H9 (cell line): ENCODE measurements around the gene OTULIN. TPM values are rescaled to one million over a fixed set of nuclear protein-coding genes. Genes with fewer than 3 reads are reported as not detected.

ENCODE experiments used
- DNase-seq: peaks from one replicate; pipeline ENCODE4 v3.0.0-alpha.2; 2017
- H2AFZ ChIP-seq: one replicate; pipeline ENCODE4 v1.6.1; 2013; ENCODE audit warnings: mild to moderate bottlenecking, low read length, control low read depth, moderate library complexity
- H2AK5ac ChIP-seq: 2 replicates; pipeline ENCODE4 v1.6.1; 2013; ENCODE audit warnings: low read length, control low read depth, mixed read lengths; ENCODE audit not compliant: insufficient read length
- H2BK120ac ChIP-seq: one replicate; pipeline ENCODE4 v1.6.1; 2013; ENCODE audit warnings: low read depth, mild to moderate bottlenecking, low read length, control low read depth, inconsistent platforms; ENCODE audit not compliant: poor library complexity, severe bottlenecking
- H2BK12ac ChIP-seq: 2 replicates; pipeline ENCODE4 v1.6.1; 2013; ENCODE audit warnings: low read length, control low read depth, mixed read lengths, low read depth; ENCODE audit not compliant: insufficient read length
- H2BK15ac ChIP-seq: 2 replicates; pipeline ENCODE4 v1.6.1; 2013; ENCODE audit warnings: low read depth, low read length, control low read depth
- H2BK20ac ChIP-seq: one replicate; pipeline ENCODE4 v1.6.1; 2013; ENCODE audit warnings: low read depth, mild to moderate bottlenecking, low read length, control low read depth, inconsistent platforms; ENCODE audit not compliant: poor library complexity, severe bottlenecking
- H2BK5ac ChIP-seq: 2 replicates; pipeline ENCODE4 v1.6.1; 2013; ENCODE audit warnings: low read length, control low read depth, mixed read lengths; ENCODE audit not compliant: insufficient read length
- H3K14ac ChIP-seq: 2 replicates; pipeline ENCODE4 v1.6.1; 2013; ENCODE audit warnings: low read length, control low read depth; ENCODE audit not compliant: insufficient read depth
- H3K18ac ChIP-seq: 2 replicates; pipeline ENCODE4 v1.6.1; 2013; ENCODE audit warnings: low read depth, mild to moderate bottlenecking, mixed read lengths, low read length, control low read depth; ENCODE audit not compliant: insufficient read length
- H3K23ac ChIP-seq: 2 replicates; pipeline ENCODE4 v1.6.1; 2013; ENCODE audit warnings: low read length, control low read depth, mixed read lengths, low read depth; ENCODE audit not compliant: insufficient read length
- H3K23me2 ChIP-seq: 2 replicates; pipeline ENCODE4 v1.6.1; 2013; ENCODE audit warnings: low read depth, mild to moderate bottlenecking, mixed read lengths, low read length, control low read depth; ENCODE audit not compliant: insufficient read length, poor library complexity, severe bottlenecking
- H3K27ac ChIP-seq: 2 replicates; pipeline ENCODE4 v1.5.1; 2013; ENCODE audit warnings: low read length, control low read depth, mixed read lengths, low read depth; ENCODE audit not compliant: insufficient read length
- H3K27me3 ChIP-seq: 2 replicates; pipeline ENCODE4 v1.6.1; 2013; ENCODE audit warnings: low read length, control low read depth, inconsistent platforms; ENCODE audit not compliant: insufficient read depth
- H3K4ac ChIP-seq: 2 replicates; pipeline ENCODE4 v1.6.1; 2013; ENCODE audit warnings: low read depth, mild to moderate bottlenecking, control low read depth, inconsistent platforms, low read length, moderate library complexity
- H3K4me1 ChIP-seq: 2 replicates; pipeline ENCODE4 v1.6.1; 2013; ENCODE audit warnings: low read length, control low read depth, inconsistent platforms; ENCODE audit not compliant: insufficient read depth
- H3K4me2 ChIP-seq: 2 replicates; pipeline ENCODE4 v1.6.1; 2013; ENCODE audit warnings: low read length, control low read depth, mixed read lengths; ENCODE audit not compliant: insufficient read length, insufficient read depth
- H3K56ac ChIP-seq: 2 replicates; pipeline ENCODE4 v1.6.1; 2013; ENCODE audit warnings: low read depth, mild to moderate bottlenecking, mixed read lengths, low read length, control low read depth; ENCODE audit not compliant: insufficient read length
- H3K79me1 ChIP-seq: 2 replicates; pipeline ENCODE4 v1.6.1; 2013; ENCODE audit warnings: low read depth, mild to moderate bottlenecking, moderate library complexity, low read length, control low read depth, inconsistent platforms; ENCODE audit not compliant: insufficient read depth, poor library complexity, severe bottlenecking
- H3K79me2 ChIP-seq: 2 replicates; pipeline ENCODE4 v1.6.1; 2013; ENCODE audit warnings: low read length, control low read depth, inconsistent platforms; ENCODE audit not compliant: insufficient read depth
- H3K9ac ChIP-seq: 2 replicates; pipeline ENCODE4 v1.6.1; 2013; ENCODE audit warnings: low read length, control low read depth, mixed read lengths; ENCODE audit not compliant: insufficient read length; ENCODE audit errors: extremely low read depth
- H3K9me3 ChIP-seq: one replicate; pipeline ENCODE4 v1.6.1; 2013; ENCODE audit warnings: low read depth, low read length, inconsistent platforms; ENCODE audit not compliant: control insufficient read depth
- H3T11ph ChIP-seq: one replicate; pipeline ENCODE4 v1.6.1; 2013; ENCODE audit warnings: mild to moderate bottlenecking, low read length, control low read depth, inconsistent platforms
- H4K20me1 ChIP-seq: one replicate; pipeline ENCODE4 v1.6.1; 2013; ENCODE audit not compliant: control insufficient read depth, insufficient read length, insufficient read depth
- H4K5ac ChIP-seq: 2 replicates; pipeline ENCODE4 v1.6.1; 2013; ENCODE audit warnings: low read depth, mild to moderate bottlenecking, mixed read lengths, low read length, control low read depth; ENCODE audit not compliant: insufficient read length
- H4K8ac ChIP-seq: replicated peaks from 2 replicates; pipeline ENCODE4 v1.6.1; 2013; ENCODE audit warnings: low read length, control low read depth, mixed read lengths, low read depth; ENCODE audit not compliant: insufficient read length
- H4K91ac ChIP-seq: 2 replicates; pipeline ENCODE4 v1.6.1; 2013; ENCODE audit warnings: low read depth, mild to moderate bottlenecking, moderate library complexity, mixed read lengths, low read length, control low read depth; ENCODE audit not compliant: insufficient read length
- H3K27ac Mint-ChIP-seq, 3 experiments: 2 replicates in 2 of 3; 3 replicates in 1 of 3; pipeline ENCODE4 v1.8.0; 2020 to 2021; ENCODE audit warnings: mixed read lengths in 3 of 3, mild to moderate bottlenecking in 1 of 3, moderate library complexity in 1 of 3
- H3K27me3 Mint-ChIP-seq: 2 replicates; pipeline ENCODE4 v1.8.0; 2021; ENCODE audit warnings: low read depth, mild to moderate bottlenecking, moderate library complexity, mixed read lengths
- H3K36me3 Mint-ChIP-seq, 3 experiments: 2 replicates in 2 of 3; 3 replicates in 1 of 3; pipeline ENCODE4 v1.8.0; 2020 to 2021; ENCODE audit warnings: low read depth in 3 of 3, mixed read lengths in 3 of 3; ENCODE audit not compliant: insufficient read depth in 1 of 3
- H3K4me1 Mint-ChIP-seq, 2 experiments: 2 replicates each; pipeline ENCODE4 v1.8.0; 2020; ENCODE audit warnings: mixed read lengths in 2 of 2
- H3K4me3 Mint-ChIP-seq, 2 experiments: 2 replicates in 1 of 2; 3 replicates in 1 of 2; pipeline ENCODE4 v1.8.0; 2020 to 2021; ENCODE audit warnings: mild to moderate bottlenecking in 2 of 2, mixed read lengths in 2 of 2, moderate library complexity in 1 of 2
- H3K9me3 Mint-ChIP-seq, 2 experiments: 2 replicates in 1 of 2; 3 replicates in 1 of 2; pipeline ENCODE4 v1.8.0; 2020; ENCODE audit warnings: mild to moderate bottlenecking in 2 of 2, mixed read lengths in 2 of 2, moderate library complexity in 1 of 2
- WGBS: extraction: QIAGEN DNeasy Blood & Tissue Kit; methylation state at CpG from one replicate; pipeline ENCODE4 v1.1.7; 2013; ENCODE audit warnings: missing lambda C conversion rate, low lambda C conversion rate, mixed read lengths; ENCODE audit not compliant: insufficient read length; ENCODE audit errors: extremely low coverage; 5-methylcytosine and 5-hydroxymethylcytosine counted together
- total RNA-seq: library from RNA; stranded (reverse); gene quantifications from 2 replicates; pipeline ENCODE4 v1.2.1, GENCODE V29; 2021
- TF ChIP-seq, protein P1 (sequence below): fragments of 200-600 bp; sonication (generic); conservative IDR thresholded peaks from 3 replicates; pipeline ENCODE4 v1.8.0; 2021; ENCODE audit warnings: antibody characterized with exemption, mild to moderate bottlenecking

OTULIN gene
- total RNA-seq, 1 experiment from 2014 or later, result 35.8 TPM

DNA sequence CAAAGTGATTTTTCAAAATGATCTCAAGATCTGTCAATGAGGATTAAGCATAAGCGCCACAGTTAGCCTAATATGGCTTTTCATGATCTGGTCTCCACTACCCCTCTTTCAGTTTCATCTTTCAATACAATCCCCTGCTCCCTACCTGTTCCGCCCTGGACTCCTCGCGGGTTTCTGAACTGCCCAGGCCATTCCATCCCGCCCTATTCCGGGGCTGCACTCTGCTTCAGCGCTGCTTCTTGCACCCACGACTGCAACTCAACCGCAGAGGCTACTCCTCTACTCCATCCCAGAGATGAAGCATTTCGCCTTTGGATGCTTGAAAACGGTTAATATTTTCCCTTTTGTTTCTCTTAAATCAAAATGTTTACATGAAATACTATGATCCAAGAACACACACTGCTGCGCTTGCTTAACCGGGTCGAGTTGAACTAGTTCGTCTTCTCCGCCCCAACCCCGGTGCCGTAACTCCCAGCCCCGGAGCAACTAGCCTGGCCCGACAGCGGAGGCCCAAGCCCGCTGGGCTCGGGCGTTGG, 716 bp upstream of the OTULIN start:
- Histone ChIP-seq H2BK120ac (no peak overlapping the region), H2AK5ac (no peak overlapping the region), H3K23me2 (peaks cover 13% of the 10 kb centered on the region), H3K27ac (no peak overlapping the region), H3K27me3 (no peaks in the 10 kb centered on the region; the same call in 1 of the 2 replicates), H3T11ph (no peak overlapping the region), H2BK20ac (no peak overlapping the region), H3K14ac (peak overlapping the region; percentile 13; the same call in 1 of the 2 replicates), H3K4me1 (peaks cover 2% of the 10 kb centered on the region; the same call in 1 of the 2 replicates), H2BK5ac (no peak overlapping the region), H2BK15ac (no peak overlapping the region), H3K18ac (no peak overlapping the region), H3K56ac (no peak overlapping the region), H3K79me2 (peaks cover 7% of the 10 kb centered on the region; the same call in 1 of the 2 replicates), H3K9ac (peak overlapping the region; percentile 44), H4K5ac (no peak overlapping the region), H4K91ac (no peak overlapping the region), H3K79me1 (no peaks in the 10 kb centered on the region), H2BK12ac (no peak overlapping the region), H2AFZ (no peak overlapping the region), H3K4me2 (peak overlapping the region; percentile 91), H4K8ac (no peak overlapping the region), H3K4ac (no peak overlapping the region), H4K20me1 (no peaks in the 10 kb centered on the region), H3K23ac (no peak overlapping the region), H3K9me3 (no peaks in the 10 kb centered on the region)
- peaks cover 18 to 21% of the 10 kb centered on the region in 2 experiments for H3K4me1 Mint-ChIP-seq
- H3K9me3 Mint-ChIP-seq, result peaks cover 2% of the 10 kb centered on the region in 2 experiments; a peak in 3 of 5 replicates
- peaks cover 0 to 10% (median 4%) of the 10 kb centered on the region in 3 experiments; a peak in 3 of 7 replicates for H3K36me3 Mint-ChIP-seq
- H3K27ac Mint-ChIP-seq, result no peak overlapping the region
- peak overlapping the region; percentile 74 to 93 for H3K4me3 Mint-ChIP-seq
- TF ChIP-seq, protein P1, sequence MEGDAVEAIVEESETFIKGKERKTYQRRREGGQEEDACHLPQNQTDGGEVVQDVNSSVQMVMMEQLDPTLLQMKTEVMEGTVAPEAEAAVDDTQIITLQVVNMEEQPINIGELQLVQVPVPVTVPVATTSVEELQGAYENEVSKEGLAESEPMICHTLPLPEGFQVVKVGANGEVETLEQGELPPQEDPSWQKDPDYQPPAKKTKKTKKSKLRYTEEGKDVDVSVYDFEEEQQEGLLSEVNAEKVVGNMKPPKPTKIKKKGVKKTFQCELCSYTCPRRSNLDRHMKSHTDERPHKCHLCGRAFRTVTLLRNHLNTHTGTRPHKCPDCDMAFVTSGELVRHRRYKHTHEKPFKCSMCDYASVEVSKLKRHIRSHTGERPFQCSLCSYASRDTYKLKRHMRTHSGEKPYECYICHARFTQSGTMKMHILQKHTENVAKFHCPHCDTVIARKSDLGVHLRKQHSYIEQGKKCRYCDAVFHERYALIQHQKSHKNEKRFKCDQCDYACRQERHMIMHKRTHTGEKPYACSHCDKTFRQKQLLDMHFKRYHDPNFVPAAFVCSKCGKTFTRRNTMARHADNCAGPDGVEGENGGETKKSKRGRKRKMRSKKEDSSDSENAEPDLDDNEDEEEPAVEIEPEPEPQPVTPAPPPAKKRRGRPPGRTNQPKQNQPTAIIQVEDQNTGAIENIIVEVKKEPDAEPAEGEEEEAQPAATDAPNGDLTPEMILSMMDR, result no peak
- peaks cover 28% of the 10 kb centered on the region for H3K27me3 Mint-ChIP-seq
- no CpG with 5 or more reads among the region's 24 CpGs for WGBS
- no peak for DNase-seq
